HG02938 (cell line): ENCODE results near the gene ZBTB39.
"Not testable (repeated sequence)": the region's sequence is repeated elsewhere in the genome, so short reads cannot be mapped to it uniquely, and the experiment has no call there.

ENCODE experiments used
- ATAC-seq: cut with Tn5 transposase; IDR thresholded peaks from one replicate; pipeline ENCODE4 v1.9.1; 2021; ENCODE audit warnings: mild to moderate bottlenecking, moderate library complexity; ENCODE audit not compliant: unreplicated experiment

ZBTB39 gene

DNA sequence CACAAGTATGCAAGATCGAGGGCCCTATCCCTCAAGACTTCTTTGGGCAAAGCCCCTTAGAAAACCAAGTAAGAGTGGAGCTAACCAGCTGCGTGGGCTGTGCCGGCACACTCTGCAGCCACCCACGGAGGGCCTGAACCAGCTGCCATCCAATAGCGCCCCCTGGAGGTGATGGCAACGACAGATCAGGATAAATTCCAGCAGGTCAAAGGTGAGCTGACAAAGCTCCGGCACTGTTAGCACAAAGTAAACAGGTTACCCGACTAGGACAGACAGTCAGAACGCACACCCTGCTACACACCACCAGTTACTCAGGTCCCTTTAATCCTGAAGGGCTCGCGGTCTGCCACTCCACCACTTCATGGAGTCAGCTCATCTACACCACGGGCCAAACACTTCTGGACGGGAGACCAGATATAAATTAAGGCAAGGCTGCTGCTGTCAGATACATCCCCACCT, 4.9 kb downstream of the ZBTB39 start:
- no peak for ATAC-seq

DNA sequence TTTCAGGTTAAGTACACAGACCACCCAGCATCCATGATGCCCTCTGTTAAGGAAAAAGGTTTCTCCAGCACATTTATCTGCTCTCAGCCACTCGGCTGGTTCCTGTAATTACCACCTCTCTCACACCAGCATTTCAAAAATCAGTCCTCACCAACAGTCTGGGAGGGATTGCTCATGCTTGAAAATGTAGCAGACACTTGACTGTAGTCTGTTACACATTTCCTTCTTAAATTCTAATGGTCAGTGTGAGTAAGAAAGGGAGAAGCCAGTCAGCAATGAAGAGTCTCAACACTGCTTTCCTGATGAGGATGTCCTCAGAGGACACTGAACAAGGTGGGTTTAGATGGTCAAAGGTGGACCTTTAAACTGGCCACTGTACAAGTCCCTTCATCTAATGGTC, 6.0 kb downstream of the ZBTB39 start:
- ATAC-seq, result no peak

DNA sequence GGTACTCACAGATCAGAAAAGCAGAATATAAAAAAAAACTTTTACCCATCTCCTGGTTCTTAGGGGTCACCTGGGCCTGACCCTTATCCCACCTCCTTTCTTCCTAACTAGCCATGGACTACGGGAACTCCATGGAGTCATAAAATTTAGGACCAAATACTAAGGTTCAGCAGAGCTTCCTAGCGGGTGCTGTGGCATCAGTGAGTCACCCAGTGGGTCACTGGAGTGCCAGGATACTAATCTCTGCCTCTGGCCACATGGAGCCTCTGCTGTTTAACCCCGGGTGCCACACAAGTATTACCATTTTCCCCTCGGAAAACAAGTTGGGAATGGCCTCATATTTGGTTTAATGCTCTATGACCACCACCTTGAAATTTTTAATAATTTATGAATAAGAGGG, 6.9 kb downstream of the ZBTB39 start:
- no peak for ATAC-seq

DNA sequence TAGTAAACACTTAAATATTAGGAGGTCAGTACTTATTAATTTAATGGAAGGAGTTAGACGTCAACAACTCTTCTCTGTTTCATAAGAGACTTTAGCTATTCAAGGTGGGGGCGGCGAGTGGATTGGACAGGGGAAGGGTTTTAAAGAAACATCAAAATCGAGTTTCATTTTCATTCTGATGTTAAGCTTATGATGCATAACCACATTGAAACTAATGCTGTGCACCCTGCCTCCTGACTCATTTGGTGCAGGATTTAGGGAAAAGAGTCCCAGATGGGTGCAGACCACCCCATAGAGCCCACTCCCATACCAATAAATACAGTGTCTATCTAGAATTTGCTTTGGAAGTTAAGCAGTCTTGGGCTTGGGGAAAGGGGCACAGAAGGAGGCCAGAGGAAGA, 7.4 kb downstream of the ZBTB39 start:
- peak; percentile 82 for ATAC-seq

DNA sequence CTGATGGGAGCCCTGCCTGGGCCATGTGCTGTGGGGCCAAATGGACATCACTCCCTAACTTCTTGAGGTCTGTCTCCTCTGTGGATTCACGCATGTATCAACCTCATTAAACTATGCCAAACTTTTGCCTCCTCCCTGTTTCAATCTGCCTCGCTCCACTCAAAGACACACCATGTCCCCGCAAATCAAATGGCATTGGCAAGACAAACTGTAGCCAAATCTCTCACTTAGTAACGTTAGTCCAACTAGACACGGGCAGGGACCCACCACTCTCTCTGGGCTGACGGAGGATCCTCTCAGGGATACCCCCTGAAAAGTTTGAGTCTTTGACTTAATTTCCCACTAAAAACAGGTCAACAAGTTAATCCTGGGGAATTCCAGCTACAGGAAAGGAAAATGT, 8.0 kb downstream of the ZBTB39 start:
- no peak for ATAC-seq

DNA sequence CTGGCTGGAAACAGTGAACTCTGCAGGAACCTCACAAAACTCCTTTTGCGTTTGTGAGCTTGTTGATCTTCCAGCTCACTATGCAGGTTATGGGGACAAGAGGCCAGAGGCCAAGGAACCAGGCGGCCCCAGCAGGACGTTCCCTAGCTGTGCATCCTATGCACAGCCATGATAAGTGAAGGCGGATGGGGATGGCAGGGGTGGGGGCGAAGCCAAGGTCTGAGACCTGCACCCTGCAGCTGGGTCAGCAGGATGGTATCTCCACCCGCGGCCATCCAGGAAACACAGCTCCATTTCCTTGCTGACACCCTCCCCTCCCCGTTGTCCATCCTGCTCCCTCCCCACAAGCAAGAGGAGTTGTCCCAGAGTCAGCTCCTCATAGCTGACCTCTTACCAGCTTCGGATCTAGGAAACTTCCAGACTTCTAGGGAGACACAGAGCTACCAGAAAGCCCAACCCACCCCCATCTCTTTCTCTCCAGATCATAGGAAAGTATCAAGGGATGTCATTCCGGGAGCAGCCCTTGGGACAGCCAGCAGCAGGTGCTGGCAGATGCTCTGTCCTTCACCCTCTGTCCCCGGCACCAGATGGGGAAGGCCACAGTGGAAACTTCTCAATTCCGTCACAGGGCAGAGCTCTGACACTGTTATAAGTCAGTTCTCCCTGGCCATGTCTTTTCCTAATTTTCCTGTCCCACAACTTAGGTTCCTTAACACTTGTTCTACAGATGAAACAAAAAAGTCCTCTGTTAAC, 9.4 kb downstream of the ZBTB39 start:
- ATAC-seq, result no peak

DNA sequence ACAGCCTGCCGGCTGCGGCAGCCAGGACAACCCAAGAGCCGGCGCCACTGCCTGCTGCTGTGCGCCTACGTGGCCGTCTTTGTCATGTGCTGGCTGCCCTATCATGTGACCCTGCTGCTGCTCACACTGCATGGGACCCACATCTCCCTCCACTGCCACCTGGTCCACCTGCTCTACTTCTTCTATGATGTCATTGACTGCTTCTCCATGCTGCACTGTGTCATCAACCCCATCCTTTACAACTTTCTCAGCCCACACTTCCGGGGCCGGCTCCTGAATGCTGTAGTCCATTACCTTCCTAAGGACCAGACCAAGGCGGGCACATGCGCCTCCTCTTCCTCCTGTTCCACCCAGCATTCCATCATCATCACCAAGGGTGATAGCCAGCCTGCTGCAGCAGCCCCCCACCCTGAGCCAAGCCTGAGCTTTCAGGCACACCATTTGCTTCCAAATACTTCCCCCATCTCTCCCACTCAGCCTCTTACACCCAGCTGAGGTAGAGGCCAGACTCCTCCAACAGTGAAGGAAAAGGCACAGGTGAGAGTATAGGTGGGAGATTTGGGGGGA, 10.3 kb downstream of the ZBTB39 start:
- no peak for ATAC-seq

DNA sequence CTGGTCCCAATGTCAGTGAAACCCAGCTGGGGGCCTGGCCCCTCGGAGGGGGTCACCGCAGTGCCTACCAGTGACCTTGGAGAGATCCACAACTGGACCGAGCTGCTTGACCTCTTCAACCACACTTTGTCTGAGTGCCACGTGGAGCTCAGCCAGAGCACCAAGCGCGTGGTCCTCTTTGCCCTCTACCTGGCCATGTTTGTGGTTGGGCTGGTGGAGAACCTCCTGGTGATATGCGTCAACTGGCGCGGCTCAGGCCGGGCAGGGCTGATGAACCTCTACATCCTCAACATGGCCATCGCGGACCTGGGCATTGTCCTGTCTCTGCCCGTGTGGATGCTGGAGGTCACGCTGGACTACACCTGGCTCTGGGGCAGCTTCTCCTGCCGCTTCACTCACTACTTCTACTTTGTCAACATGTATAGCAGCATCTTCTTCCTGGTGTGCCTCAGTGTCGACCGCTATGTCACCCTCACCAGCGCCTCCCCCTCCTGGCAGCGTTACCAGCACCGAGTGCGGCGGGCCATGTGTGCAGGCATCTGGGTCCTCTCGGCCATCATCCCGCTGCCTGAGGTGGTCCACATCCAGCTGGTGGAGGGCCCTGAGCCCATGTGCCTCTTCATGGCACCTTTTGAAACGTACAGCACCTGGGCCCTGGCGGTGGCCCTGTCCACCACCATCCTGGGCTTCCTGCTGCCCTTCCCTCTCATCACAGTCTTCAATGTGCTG, 11.0 kb downstream of the ZBTB39 start:
- no peak for ATAC-seq

DNA sequence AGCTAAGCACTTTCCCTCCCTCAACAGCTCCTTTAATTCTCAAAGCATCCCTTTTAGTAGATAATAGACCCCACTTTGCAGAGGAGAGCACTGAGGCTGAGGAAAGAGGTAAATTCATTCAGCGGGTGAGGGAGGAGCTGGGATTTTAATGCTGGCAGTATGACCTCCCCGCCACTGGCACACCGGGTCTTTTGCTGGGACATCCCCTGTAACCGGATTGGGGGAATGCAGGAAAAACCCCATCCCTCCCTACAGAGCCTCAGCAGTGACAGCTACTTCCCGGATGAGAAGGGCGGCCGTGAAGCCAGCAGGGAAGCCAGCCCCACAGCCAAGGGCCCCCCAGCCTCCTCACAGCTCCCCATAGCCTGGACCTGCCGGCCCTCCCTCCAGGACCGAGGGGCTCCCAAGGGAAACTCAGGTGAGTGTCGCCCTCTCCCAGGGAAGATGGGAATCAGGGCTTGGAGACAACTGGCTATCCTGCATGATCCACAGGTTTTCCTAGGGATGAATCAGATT, 12.1 kb downstream of the ZBTB39 start:
- ATAC-seq, result no peak

DNA sequence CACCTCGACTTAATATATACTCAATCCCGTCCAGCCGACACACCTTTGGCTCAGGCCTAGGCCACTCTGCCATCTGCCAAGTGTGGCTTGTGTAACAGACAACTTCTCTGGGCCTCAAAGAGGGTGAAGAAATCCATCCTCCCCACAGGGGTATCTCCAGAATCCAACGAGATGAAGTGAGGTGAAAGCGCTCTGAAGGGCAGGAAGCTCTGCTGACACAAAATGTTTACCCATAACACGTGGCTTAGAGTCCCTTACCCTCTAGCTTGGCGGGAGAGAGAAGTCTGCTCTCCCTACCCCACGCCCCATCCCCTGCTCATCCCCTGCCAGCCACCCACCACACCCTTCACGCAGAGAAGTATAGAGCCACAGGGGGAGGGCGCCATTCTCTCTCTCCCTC, 13.0 kb downstream of the ZBTB39 start:
- ATAC-seq, result no peak

DNA sequence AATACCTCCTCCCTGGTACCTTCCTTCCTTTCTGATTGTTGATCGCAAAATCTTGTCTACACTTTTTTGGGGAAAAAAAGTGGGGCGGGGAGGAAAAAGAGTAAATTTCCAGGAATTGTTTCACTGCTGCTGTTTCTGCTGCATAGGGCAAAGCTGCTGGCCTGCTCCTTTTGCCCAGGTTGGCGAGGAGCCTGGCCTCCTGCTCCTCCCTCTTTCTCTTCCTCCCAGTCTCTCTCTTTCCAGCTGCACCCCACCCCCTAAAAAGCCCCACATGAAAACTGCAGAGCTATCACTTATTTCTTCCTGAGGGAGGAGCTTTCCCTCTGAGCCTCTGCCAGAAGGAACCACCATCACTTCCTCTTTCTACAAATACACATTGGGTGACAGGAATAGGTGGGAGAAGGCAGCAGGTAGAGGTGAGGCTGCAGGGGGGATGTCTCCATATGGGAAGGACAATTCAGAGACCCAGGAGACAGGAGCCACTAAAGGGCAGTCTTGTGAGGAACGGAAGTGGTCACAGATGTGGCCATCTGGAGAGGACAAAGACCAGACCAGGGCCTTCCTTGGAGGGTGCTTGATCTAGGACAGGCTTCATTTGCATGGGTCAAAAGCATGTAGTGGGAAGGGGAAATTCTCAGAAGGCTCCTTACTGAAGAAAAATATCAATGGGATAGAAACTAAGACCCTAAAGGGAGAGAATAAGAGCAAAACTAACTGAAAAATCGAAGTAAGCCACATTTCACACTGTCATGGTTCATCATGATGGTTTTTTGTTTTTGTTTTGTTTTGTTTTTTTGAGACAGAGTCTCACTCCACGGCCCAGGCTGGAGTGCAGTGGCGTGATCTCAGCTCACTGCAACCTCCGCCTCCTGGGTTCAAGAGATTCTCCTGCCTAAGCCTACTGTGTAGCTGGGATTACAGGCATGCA, 14.8 kb downstream of the ZBTB39 start:
- no peak for ATAC-seq

DNA sequence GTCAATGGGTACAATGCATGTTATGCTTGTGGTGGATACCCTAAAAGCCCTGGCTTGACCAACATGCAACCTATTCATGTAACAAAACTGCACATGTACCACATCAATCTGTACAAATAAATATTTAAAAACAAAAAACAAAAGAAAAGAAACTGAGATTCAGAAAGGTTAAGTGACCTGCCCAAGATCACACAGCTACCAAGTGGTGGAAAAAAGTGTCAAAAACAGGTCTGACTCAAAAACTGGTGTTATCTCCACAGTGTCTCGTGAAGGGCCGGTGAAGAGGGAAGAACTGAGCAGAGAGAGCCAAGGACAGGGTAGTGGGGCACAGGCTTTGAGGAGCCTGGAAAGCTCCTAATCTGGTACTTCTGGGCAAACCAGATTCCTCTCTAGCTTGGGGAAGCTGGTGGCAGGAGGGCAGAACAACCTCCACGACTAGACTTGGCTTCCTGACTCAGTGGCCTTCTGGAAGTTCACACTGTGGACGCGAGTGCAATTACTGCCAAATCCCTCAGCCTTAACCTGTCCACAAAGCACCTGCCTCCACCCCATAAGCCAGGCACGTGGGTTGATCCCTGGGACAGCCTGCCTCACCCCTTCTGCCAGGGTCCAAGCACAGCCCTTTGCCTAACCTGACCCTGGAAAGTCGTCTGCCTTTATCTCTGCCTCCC, 15.6 kb downstream of the ZBTB39 start:
- ATAC-seq, result no peak

DNA sequence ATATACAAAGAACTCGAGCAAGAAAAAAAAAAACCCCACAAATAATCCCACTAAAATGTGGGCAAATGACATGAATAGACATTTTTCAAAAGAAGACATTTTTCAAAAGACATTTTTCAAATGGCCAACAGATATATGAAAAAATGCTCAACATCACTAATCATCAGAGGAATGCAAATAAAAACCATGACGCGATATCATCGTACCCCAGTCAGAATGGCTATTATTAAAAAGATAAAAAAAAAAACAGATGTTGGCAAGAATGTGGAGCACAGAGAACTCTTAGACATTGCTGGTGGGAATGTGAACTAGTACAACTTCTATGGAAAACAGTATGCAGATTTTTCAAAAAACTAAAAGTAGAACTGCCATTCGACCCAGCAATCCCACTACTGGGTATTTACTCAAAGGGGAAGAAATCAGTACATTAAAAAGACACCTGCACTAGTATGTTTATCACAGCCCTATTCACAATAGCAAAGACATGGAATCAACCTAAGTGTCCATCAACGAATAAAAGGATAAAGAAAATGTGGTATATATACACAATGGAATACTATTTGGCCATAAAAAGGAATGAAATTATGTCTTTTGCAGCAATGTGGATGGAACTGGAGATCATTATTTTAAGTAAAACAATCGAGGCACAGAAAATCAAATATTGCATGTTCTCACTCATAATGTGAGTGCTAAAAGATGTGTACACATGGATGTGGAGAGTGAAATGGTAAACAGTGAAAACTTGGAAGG, 16.3 kb downstream of the ZBTB39 start:
- ATAC-seq, result no peak

DNA sequence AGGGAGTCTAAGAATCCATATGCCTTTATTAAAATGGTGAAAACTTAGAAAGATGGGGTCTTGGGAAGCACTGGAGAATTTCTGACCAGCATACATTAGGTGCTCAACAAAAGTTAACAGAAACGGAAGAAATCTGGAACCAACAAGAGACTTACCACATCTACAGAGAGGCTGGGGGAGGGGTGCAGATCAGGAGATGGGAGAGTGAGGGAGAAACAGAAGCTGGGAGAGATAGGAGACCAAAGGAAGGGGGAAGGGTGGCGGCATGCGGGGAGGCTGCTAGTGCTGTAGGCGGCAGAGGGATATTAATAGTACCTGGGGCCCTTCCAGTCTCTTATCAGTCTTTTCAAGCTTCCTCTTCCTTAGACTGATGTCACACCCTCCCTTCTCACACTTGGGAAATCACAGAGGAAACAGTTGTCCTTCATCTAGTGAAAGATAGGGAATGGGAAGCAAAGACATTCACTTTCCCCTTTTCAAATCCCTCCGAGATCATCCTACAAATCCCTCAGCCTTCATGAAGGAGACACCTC, 18.1 kb downstream of the ZBTB39 start:
- no peak for ATAC-seq

DNA sequence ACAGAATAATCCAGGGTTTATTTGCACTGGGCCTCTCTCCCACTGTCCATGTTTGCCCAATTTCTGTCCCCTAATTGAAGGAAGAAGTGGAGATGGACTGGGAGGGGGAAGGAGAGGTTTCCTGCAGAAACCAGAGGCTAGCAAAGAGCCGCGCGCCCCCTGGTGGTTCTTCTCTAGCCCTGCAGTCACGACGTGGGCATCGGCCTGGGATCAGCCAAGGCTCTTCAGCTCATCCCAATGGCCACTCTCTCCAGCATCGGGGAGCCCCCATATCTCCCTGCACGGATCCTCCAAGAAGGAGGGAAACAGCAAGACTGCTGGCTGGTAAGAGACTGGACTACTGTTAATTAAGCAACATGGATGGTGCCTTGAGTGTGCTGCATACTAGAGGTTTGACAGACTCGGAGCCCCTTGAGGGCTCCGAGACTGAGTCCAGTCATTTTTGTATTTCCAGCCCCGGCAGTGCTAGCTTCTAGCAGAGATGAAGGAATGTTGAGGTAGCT, 18.7 kb downstream of the ZBTB39 start:
- ATAC-seq, result no peak

DNA sequence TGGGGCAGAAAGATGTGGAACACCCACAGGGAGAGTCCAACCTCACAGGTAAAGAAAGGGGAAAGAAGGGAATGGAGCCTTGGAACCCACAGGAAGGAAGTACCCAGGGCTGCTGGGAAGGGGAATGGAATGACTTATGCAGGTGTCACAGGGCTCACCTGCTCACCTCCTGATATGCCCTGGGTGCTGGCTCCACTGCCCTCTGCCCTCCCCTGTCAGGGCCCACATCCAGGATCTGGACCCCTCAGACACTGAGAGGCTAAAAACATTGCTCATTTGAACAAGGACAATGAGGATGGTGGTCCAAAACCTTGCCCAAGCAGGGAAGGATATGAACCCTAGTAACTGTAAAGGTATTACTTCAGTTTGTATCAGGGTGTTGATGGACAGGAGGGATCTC, 19.3 kb downstream of the ZBTB39 start:
- ATAC-seq, result no peak

DNA sequence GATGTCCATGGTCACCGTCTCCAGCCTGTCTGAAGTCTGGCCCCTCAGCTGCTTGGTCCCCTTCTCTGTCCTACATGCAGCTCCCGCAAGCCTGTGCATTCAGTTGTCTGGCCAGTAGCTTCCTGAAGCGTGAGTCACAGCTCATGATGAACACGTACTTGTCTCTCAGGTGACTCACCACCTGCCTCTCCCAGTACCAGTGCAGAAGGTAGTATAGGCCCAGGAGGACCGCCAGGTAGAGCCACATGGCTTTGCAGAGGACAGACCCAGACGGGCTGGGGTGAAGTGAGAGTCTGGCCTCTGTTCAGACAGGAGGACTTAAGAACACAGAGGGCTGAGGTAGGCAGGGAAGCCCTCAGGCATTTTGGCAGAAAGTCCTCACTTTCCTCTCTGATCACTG, 20.6 kb downstream of the ZBTB39 start:
- ATAC-seq, result not testable (repeated sequence)

DNA sequence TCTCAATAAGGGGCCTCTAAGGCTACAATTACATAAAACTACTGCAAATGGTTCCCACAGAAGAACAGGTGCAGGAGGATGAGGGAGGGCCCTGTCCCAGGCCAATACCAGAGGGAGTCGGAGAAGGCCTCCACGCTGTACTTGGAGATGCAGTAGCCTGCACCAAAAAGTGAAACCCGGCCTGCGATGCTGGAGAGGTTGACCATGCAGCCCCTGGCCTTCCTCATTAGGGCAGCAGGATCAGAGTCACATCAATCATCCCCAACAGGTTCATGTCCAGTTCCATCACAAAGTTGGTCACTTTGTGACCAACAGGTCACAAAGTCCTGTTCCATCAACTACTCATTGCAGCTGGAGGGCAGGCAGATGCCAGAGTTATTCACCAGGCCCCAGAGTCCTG, 23.0 kb downstream of the ZBTB39 start:
- ATAC-seq, result no peak

DNA sequence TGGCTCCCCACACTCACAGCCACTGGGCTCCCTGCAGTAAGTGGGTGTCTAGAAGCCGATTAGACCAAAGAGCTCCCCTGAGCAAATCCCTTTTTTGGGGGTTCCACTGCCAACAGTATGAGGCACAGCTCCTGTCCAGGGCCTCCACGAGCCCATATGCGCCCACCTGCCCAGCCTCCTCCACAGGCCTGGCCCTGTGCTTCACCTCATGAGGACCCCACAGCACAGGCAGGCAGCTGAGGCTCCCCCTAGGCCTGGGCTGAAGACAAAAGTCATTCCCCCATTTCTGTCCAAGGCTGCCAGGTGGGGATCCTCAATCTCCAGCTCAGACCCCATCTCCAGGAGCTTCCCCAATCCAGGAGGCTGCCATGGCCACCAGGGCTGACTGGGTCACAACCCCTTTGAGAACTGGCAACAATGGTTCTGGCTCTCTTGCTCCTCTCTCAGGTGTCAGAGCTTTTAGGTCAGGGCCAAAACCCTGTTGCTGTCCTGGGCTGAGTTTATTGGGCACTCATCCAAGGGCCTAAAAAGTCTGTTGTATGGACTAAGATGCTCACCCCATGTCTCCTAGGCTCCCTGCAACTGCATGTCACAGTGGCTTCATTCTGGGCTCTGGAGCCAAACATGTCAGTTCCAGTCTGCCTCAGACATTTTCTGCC, 23.6 kb downstream of the ZBTB39 start:
- not testable (repeated sequence) for ATAC-seq
